NCI-H2196 treated with DMSO at 0.1 percent for 48 hours (cell line): ENCODE measurements around the gene TRMU.

Experiments
- DNase-seq: peaks from one replicate; lab custom pipeline; 2025; ENCODE audit not compliant: unreplicated experiment; lab: John Stamatoyannopoulos, UW

TRMU gene

DNA sequence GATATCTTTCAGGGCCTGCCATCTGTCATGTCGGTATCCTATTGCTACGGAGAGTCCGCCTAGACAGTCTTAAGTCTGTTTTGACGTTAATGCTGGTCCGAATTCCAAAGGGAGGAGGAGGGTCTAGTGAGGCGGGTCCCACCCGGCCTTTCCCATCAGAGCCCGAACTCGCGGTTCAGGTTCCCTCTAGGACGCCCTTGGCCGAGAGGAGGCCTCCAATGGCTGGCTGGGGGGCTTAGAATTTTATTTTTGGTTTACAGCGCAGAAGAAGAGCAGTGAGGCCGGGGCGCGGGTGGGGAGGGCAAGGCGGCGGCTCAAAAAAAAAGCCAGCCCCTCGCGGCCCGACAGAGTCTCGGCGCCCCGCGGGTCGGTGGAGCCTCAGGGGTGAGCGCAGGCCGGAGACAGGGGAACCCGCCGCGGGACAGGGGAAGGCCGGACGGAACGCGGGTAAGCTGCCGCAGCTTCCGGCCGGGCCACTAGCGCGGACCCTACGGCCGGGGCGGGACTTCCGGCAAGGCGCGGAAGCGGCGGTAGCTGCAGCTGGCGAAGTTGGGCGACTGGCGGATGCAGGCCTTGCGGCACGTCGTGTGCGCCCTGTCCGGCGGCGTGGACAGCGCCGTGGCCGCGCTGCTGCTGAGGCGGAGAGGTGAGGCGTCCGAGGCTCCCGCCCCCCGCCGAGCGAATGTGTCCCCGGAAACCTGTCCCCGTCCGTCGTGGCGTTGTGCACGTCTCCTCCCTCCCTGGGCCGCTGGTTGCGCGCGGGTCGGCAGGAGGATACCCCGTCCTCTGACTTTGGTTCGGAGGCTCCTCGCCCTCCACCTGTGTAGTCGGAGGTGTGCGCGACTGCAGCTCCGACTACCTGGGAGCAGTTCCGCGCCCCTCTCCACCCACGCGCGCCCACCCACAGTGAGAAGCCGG lies at the start of gene TRMU:
TRMU (plus strand) TSS at position 514 of the 918 bp plus-strand sequence; CDS start at position 565, 51 bp downstream.
- peak; percentile 81 for DNase-seq

DNA sequence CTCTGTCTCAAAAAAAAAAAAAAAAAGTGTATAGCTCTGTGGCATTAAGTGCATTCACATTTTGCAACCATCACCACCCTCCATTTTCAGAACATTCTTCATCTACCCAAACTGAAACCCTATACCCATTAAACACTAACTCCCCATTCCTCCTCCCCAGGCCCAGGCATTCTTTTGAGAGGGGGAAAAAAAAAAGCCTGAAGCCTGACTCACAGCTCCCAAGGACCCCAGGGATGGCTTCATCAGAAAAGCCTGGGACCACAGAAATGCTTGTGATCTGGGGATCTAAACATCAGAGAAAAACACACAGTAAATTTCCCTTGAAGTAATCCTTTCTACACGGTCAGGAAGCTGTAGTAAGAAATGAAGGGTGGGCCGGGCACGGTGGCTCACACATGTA lies 49.5 kb upstream of the TRMU start:
- DNase-seq = no peak

GRCh38 chr22:46286941-46287872 lies 48.3 kb upstream of the TRMU start:
- DNase-seq = no peak

DNA sequence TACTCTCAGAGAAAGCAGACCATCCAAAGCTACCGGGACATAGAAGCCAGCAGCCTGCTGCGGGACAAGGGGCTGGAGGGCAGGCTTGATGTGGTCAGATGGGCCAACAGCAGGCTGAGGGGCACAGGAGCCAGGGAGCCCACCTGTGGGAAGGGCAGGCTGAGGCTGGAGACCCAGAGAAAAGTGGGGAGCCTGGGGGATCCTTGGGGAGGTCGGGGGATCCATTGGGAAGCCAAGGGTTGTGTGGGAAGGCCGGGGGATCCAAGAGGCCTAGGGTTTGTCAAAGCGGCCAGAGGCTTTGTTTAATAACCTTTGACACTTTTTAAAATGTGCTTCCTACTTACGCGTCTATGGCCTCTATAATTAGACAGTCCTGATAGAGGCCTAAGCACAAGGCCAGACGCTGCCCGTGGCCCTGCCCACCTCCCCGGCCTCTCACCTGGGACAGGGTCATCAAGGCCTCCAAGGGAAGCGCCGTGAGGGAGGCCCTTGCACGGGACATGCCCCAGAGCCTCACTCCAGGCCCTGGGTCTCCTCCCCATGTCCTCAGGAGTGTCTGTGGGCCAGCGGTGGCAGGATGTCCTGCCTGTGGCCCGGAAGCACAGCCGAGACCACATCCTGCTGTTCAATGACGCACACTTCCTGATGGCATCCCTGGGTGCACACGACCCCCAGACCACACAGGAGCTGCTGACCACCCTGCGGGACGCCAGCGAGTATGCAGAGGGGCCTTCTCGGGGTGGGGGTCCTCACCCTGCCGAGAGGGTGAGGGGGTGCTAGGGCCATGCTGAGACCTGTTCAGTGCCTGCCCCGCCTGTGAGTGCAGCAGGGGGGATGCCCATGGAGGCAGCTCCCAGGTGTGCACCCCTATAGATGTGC lies 47.4 kb upstream of the TRMU start:
- DNase-seq = no peak

- DNase-seq = no peak
Observed at GRCh38 chr22:46288846-46289243, 46.7 kb upstream of the TRMU start.

- DNase-seq = no peak
Observed at GRCh38 chr22:46289244-46289891, 46.1 kb upstream of the TRMU start.

- DNase-seq = no peak
Observed at GRCh38 chr22:46290121-46290842, 45.2 kb upstream of the TRMU start.

DNA sequence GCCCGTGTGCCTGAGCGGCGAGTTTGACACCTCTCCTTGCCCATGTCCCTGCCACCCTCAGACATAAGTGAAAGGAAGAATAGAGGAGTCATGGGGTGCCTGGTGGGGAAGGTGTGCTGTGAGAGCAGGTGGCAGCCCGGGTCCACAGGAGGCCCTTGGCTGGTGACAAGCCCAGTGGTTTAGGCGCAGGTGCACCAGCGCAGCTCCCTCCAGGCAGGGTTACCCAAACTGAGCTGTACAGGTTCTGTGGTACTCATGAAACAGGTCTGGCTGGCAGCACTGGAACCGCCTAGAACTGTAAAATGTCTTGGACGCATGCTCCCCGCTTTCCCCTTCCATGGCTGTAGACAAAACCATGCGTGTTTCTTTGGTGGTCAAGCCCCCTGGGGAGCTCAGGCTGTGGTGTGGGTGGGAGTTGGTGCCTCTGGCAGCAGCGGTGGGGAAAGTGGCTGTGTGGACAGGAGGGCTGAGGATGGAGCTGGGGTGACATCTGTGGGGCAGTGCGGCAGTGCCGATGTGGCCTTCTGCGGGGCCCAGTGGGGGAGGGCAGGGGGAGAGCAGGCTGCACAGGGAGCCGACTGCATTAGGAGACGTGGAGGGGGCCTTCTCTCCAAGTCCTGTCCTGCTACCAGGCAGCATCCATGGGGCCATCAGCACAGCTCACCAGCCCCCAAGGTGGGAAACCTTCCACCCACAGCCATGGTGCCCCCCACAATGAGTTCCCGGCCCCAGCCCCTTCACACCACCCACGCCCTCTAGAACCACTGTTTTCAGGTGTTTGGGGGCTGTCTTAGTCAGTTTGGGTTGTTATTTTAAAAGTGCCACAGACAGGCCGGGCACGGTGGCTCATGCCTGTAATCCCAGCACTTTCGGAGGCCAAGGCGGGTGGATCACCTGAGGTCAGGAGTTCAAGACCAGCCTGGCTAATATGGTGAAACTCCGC lies 44.4 kb upstream of the TRMU start:
- no peak for DNase-seq

GRCh38 chr22:46292173-46292572 lies 43.3 kb upstream of the TRMU start:
- DNase-seq = no peak

DNA sequence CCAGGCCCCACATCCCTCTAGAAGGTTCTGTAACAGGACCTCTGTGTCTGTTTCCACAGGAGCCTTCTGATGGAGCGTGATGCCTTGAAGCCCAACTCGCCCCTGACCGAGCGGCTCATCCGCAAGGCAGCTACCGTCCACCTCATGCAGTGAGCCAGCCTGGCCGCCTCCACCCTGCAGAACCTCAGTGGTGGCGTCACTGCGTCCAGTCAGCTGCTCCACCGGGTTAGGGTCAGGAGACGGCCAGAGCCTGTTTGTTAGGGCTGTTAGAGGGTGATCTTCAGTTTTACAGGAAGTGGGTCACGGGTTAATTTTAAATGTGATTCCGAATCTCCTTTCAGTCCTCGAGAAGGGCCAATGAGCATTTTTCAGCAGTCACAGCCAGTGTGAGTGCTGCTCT lies 42.8 kb upstream of the TRMU start:
- DNase-seq = no peak

DNA sequence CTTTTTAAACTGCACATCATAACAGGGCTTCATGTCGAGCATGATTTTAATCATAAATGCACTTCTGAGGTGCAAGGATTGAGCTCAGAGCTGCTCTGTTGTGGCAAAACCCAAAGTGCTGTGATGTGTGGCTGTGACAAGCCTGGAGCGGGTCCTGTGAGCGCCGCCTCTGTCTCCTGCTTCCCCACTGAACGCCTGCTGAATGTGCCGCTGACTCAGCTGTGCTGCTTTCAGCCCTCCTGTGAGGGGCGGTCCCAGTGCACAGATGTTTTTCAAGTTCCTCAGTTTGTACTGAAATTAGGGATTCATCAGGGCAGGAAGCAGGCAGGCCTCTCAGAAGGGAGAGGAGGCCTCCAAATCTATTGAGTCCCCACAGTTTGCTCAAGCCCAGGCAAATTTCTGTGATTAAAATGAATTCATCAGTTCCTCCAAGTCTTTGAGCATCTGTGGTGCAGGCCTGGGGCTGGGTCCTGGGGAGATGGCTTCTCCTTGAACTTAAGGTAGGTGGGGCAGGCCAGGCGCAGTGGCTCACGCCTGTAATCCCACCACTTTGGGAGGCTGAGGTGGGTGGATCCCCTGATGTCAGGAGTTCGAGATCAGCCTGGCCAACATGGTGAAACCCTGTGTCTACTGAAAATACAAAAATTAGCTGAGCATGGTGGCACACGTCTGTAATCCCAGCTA lies 41.8 kb upstream of the TRMU start:
- DNase-seq = no peak

GRCh38 chr22:46294784-46295183 lies 40.7 kb upstream of the TRMU start:
- DNase-seq = no peak

- no peak for DNase-seq
Observed at GRCh38 chr22:46295277-46295971, 40.1 kb upstream of the TRMU start.

DNA sequence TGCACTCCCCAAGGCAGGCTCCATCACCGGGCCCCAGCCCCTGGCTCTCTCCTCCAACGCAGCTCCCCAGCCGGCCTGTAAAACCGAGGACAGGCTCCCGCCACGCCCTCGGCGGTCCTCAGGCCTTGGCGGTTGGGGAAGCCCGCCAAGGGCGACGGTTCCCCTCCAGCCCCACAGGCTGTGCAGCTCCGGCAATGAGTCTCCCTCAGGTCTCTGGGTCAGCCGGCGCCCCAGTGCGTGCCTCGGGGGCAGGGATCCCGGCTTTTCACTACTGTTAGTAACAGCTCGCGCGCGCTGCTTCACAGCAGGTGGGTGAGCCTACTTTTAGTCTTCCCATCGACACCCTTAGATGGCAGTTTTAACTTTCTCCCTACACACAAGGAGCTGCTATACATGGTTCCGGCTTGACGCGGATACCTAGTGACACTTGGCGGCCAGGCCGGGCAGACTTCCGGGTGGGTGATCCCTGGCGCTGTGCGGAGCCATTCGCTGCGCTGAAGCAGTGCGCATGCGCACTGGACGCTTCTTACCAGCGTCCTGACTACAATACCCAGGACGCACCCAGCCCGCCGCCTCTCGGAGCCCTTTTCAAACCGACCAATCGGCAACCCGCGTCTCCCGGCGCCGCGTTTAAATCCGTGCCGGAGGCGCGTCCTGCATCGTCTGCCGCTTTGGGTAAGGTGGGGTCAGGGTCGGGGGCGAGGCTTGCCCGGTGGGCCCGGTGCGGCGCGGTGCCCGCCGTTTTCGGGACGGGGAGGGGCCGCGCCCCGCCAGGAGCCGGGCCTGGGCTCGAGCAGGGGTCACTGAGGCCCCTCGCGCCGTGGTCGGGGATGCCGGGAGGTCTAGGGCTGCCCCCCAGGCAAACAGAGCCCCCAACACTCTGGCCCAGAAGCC lies 39.0 kb upstream of the TRMU start, which contains the start of gene GTSE1:
GTSE1 (plus strand) TSS at position 614 of the 894 bp plus-strand sequence. CDS start 531 bp downstream, outside the sequence.
- peak; percentile 97 for DNase-seq

- no peak for DNase-seq
Observed at GRCh38 chr22:46297151-46297812, 38.2 kb upstream of the TRMU start.

DNA sequence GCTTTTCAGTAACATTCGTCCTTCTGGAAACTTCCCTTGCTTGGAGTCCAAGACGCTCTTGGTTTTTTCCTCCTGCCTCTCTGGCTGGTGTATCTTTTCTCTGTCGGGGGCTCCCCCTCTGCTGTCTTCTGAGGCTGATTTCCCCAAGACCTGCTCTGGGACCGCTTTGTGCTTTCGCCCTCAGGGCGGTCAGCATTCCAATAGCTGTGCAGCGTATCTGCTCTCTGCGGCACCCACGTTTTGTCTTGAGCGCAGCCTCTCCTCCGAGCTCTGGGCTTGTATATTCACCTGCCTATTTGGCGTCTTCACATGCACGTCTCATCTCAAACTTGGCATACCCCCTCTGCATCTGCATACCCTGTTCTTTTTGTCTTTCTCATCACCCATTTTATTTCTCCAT lies 36.4 kb upstream of the TRMU start:
- DNase-seq = no peak
